ENCODE results near the gene JMJD1C. TPM values are rescaled to one million over a fixed set of nuclear protein-coding genes. Genes with fewer than 3 reads are reported as not detected.
A peak's percentile ranks its signal among the peaks of the same experiment; 100 is the strongest.

The JMJD1C gene
- total RNA-seq: 100 to 1,000 TPM; 389 to 399 TPM
- polyA plus RNA-seq (2013, experiment 1 of 2): 72.0 TPM
- polyA plus RNA-seq (2013, experiment 2 of 2): 95.8 TPM
- 71.9 to 1,405 (median 277) reads per million in 172 experiments for total RNA-seq

- H3K4me1 ChIP-seq (ENCODE audit: insufficient read depth, low read length): peaks cover 6% of the 10 kb centered on the region
- ChIA-PET POLR2A (interaction anchor here (0.8 to 4.6 kb wide), 11 partner anchors 44 to 240 kb away, joined by 3 to 34 read pairs (median 4); partner anchors contain the start of gene REEP3), CTCF (interaction anchor here (1.5 to 2.9 kb wide), 2 partner anchors 11 to 164 kb away, joined by 7 to 11 read pairs; no protein-coding TSS in a partner anchor)
- Mint-ChIP-seq H3K9me3 (no peaks in the 10 kb centered on the region), H3K27ac (peak within 1 kb of the TSS; percentile 85), H3K4me1 (ENCODE audit: low read depth) (peaks cover 67% of the 10 kb centered on the region), H3K36me3 (ENCODE audit: low read depth) (peaks cover 20% of the 10 kb centered on the region), H3K4me3 (peak within 1 kb of the TSS; percentile 97), H3K27me3 (no peaks in the 10 kb centered on the region)
- peak within 1 kb of the TSS; percentile 49 to 57 for H3K27ac ChIP-seq (ENCODE audit: low read depth in 1 of 2, low read length in 2 of 2)
- ATAC-seq (ENCODE audit: poor library complexity) (peak; percentile 64), DNase-seq (peak; percentile 37 to 81 (median 52))
- no peaks in the 10 kb centered on the region for H3K36me3 ChIP-seq (ENCODE audit: insufficient read depth, low read length)
- H3K9me3 ChIP-seq (ENCODE audit: control insufficient read depth in 1 of 2, insufficient read depth in 1 of 2, low read length in 2 of 2): no peaks in the 10 kb centered on the region
- intact Hi-C loops (cut with DNase I, micrococcal nuclease): loop anchor here (2.0 to 5.0 kb wide), 5 partner anchors 52 to 248 kb away; no protein-coding TSS in a partner anchor
- peak within 1 kb of the TSS; percentile 91 for H3K4me3 ChIP-seq (ENCODE audit: low read length)
- no peaks in the 10 kb centered on the region for H3K27me3 ChIP-seq (ENCODE audit: control insufficient read depth in 1 of 2, insufficient read depth in 2 of 2, low read length in 2 of 2)
- no peak for TF ChIP-seq CTCF (IDR thresholded peaks at IDR 0.05)
These were observed at the start of gene JMJD1C for GRCh38 chr10:63465293-63466143. Gene JMJD1C, minus strand, starts transcription at chr10:63465977. Its CDS starts 315 bp downstream, at chr10:63465662.

- peak; percentile 51 for ATAC-seq (ENCODE audit: poor library complexity)
- Histone ChIP-seq H3K27ac (ENCODE audit: low read depth in 1 of 2, low read length in 2 of 2) (no peak overlapping the region), H3K27me3 (ENCODE audit: control insufficient read depth in 1 of 2, insufficient read depth in 2 of 2, low read length in 2 of 2) (no peaks in the 10 kb centered on the region), H3K4me1 (ENCODE audit: insufficient read depth, low read length) (peaks cover 6% of the 10 kb centered on the region), H3K4me3 (ENCODE audit: low read length) (no peak overlapping the region), H3K9me3 (ENCODE audit: control insufficient read depth in 1 of 2, insufficient read depth in 1 of 2, low read length in 2 of 2) (peaks cover 0 to 4% of the 10 kb centered on the region in 2 experiments), H3K36me3 (ENCODE audit: insufficient read depth, low read length) (no peaks in the 10 kb centered on the region)
- no peak for TF ChIP-seq CTCF (IDR thresholded peaks at IDR 0.05)
- Mint-ChIP-seq H3K4me1 (ENCODE audit: low read depth) (peaks cover 83% of the 10 kb centered on the region), H3K4me3 (peak overlapping the region; percentile 34), H3K27ac (peak overlapping the region; percentile 8), H3K27me3 (no peaks in the 10 kb centered on the region), H3K9me3 (no peaks in the 10 kb centered on the region), H3K36me3 (ENCODE audit: low read depth) (peaks cover 18% of the 10 kb centered on the region)
- POLR2A ChIA-PET: interaction anchor here (0.6 to 2.2 kb wide), 5 partner anchors 9 to 245 kb away, joined by 3 to 6 read pairs (median 4); partner anchors contain the start of gene JMJD1C
- CTCF ChIA-PET: no interaction called here
- intact Hi-C loops (cut with DNase I, micrococcal nuclease): loop anchor here (5.0 kb wide), 2 partner anchors 37 to 48 kb away; partner anchors contain the start of gene JMJD1C (in 1 of the 2)
- DNase-seq: peak in 4 of 14 experiments; percentile 4 to 52 (median 24)
These were observed 49.4 kb upstream of the JMJD1C start for GRCh38 chr10:63515002-63515763.

GRCh38 chr10:63506554-63506953, 40.8 kb upstream of the JMJD1C start:
- intact Hi-C loops (cut with DNase I, micrococcal nuclease): no loop called here
- no peaks in the 10 kb centered on the region for H3K27me3 Mint-ChIP-seq
- Histone ChIP-seq H3K27ac (ENCODE audit: low read depth in 1 of 2, low read length in 2 of 2) (no peak overlapping the region), H3K4me1 (ENCODE audit: insufficient read depth, low read length) (peaks cover 3% of the 10 kb centered on the region), H3K4me3 (ENCODE audit: low read length) (no peak overlapping the region), H3K9me3 (ENCODE audit: control insufficient read depth in 1 of 2, insufficient read depth in 1 of 2, low read length in 2 of 2) (no peaks in the 10 kb centered on the region), H3K36me3 (ENCODE audit: insufficient read depth, low read length) (no peaks in the 10 kb centered on the region), H3K27me3 (ENCODE audit: control insufficient read depth in 1 of 2, insufficient read depth in 2 of 2, low read length in 2 of 2) (no peaks in the 10 kb centered on the region)
- no peak overlapping the region for H3K27ac Mint-ChIP-seq
- TF ChIP-seq CTCF (IDR thresholded peaks at IDR 0.05): no peak
- ATAC-seq (ENCODE audit: poor library complexity) (no peak), DNase-seq (no peak)
- H3K36me3 Mint-ChIP-seq (ENCODE audit: low read depth): peaks cover 14% of the 10 kb centered on the region
- no peak overlapping the region for H3K4me3 Mint-ChIP-seq
- H3K9me3 Mint-ChIP-seq: no peaks in the 10 kb centered on the region
- H3K4me1 Mint-ChIP-seq (ENCODE audit: low read depth): peaks cover 66% of the 10 kb centered on the region
- CTCF ChIA-PET: no interaction called here
- POLR2A ChIA-PET: interaction anchor here (1.7 kb wide), 1 partner anchor 8 kb away, joined by 6 read pairs; no protein-coding TSS in a partner anchor

Measured in CD4-positive, alpha-beta T cell (primary cell).